ENCODE measurements around the gene ABAT.

DNA sequence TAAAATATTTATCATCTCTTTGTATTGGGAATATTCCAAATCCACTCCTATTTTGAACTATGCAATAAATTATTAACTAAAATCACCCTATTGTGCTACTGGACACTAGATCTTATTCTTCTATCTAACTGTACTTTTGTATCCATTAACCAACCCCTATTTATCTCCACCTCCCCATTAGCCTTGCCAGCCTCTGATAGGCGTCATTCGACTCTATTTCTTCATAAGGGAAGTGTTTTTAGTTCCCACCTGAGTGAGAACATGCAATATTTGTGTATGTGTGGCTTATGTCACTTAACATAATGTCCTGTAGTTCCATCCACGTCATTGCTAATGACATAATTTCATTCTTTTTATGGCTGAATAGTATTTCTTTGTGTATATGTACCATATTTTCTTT is 99.1 kb downstream of the ABAT start:
- TF ChIP-seq, protein P1, sequence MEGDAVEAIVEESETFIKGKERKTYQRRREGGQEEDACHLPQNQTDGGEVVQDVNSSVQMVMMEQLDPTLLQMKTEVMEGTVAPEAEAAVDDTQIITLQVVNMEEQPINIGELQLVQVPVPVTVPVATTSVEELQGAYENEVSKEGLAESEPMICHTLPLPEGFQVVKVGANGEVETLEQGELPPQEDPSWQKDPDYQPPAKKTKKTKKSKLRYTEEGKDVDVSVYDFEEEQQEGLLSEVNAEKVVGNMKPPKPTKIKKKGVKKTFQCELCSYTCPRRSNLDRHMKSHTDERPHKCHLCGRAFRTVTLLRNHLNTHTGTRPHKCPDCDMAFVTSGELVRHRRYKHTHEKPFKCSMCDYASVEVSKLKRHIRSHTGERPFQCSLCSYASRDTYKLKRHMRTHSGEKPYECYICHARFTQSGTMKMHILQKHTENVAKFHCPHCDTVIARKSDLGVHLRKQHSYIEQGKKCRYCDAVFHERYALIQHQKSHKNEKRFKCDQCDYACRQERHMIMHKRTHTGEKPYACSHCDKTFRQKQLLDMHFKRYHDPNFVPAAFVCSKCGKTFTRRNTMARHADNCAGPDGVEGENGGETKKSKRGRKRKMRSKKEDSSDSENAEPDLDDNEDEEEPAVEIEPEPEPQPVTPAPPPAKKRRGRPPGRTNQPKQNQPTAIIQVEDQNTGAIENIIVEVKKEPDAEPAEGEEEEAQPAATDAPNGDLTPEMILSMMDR (IDR thresholded peaks at IDR 0.05; ENCODE audit: insufficient read depth, low read depth, low read length) = no peak
- no peak for TF ChIP-seq EZH2 (IDR thresholded peaks at IDR 0.05; ENCODE audit: insufficient read depth, low read length)
